Measurements from ENCODE around the gene SKI.

- TF ChIP-seq EZH2 (optimal IDR thresholded peaks at IDR 0.05; ENCODE audit: low read depth, low read length) (no peak), EZH2phosphoT487 (IDR thresholded peaks at IDR 0.05; ENCODE audit: low read length) (no peak)
Observed at GRCh38 chr1:2274929-2275475, 46.9 kb downstream of the SKI start.

Data from MM.1S (cell line).